ENCODE measurements around the gene FDX1.

GRCh38 chr11:110431051-110431672 is 1.4 kb downstream of the FDX1 start:
- no peak for TF ChIP-seq CTCF (IDR thresholded peaks at IDR 0.05; ENCODE audit: low read depth, low read length)
- TF ChIP-seq POLR2A (IDR thresholded peaks at IDR 0.05; ENCODE audit: extremely low read depth, insufficient read length) = no peak
